ENCODE data around the gene KDM4B. TPM values are rescaled to one million over a fixed set of nuclear protein-coding genes. Genes with fewer than 3 reads are reported as not detected.

KDM4B gene
- polyA plus RNA-seq, 3 donors: 6.4 to 22.7 (median 12.7) TPM

DNA sequence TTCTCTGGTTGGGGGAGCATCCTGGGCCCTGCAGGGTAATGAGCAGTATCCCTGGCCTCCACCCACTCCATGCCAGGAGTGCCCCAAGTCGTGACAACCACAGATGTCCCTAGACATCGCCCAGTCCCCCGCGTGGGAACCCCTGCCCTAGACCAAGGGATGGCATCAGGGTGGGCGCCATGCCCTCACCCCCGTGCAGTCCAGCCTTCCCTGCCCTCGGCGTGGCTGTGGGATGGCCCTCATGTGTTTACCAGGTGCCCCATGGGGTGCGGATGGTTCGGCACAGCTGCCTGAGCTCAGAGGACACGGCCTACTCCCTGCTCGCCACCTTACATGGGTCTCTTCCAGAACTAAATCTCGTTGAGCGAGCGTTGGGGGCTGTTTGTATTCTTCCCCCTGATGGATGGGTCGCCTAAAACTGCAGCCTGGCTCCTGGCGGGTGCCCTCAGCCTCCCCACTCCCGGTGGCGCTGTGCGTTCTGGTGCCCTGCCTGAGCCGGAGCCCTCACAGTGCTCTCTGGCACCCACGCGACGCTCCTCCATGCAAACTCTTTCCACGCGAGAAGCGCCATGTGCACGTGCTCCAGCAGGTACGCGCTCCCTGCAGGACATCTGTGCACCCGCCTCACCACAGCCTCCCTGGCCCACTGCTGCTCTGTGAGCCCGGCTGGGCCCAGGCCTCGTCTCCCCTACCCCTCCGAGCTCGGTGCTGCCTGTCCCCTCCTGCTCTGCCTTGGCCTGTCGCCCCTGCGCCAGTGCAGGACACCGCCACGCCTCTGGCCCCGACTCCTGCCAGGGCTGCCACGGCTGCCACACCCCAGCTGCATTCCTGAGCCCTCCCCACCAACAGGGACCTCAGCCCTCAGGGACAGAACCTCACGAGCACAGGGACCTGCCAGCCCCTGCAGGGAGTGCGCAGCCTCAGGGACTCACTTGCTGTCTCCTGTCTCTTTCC, 145.0 kb downstream of the KDM4B start:
- Histone ChIP-seq H3K27ac (ENCODE audit: low read depth in 1 of 2, low read length in 2 of 2) (no peak overlapping the region), H3K4me1 (ENCODE audit: control insufficient read depth in 1 of 2, insufficient read depth in 2 of 2, low read length in 2 of 2) (no peaks in the 10 kb centered on the region), H3K36me3 (replicated peaks in 1 of 2; ENCODE audit: control insufficient read depth in 1 of 2, insufficient read depth in 2 of 2, low read length in 2 of 2) (peaks cover 33 to 70% of the 10 kb centered on the region in 2 donors), H3K4me2 (replicated peaks; ENCODE audit: extremely low read depth, low read length, poor library complexity, severe bottlenecking) (no peak overlapping the region), H3K79me2 (ENCODE audit: insufficient read depth, low read length) (no peaks in the 10 kb centered on the region), H3K9me3 (replicated peaks in 1 of 2; ENCODE audit: control insufficient read depth in 1 of 2, insufficient read depth in 1 of 2, low read length in 2 of 2) (peaks cover 0 to 14% of the 10 kb centered on the region in 2 donors), H2AFZ (ENCODE audit: insufficient read depth, low read depth, low read length, poor library complexity, severe bottlenecking) (no peak overlapping the region), H4K20me1 (ENCODE audit: insufficient read depth, low read length) (peaks cover 29% of the 10 kb centered on the region), H3K27me3 (ENCODE audit: control insufficient read depth in 2 of 2, insufficient read depth in 2 of 2, low read length in 2 of 2) (no peaks in the 10 kb centered on the region), H3K9ac (ENCODE audit: insufficient read depth, low read length, poor library complexity, severe bottlenecking) (no peak overlapping the region), H3K4me3 (replicated peaks in 1 of 3; ENCODE audit: low read depth in 2 of 3, low read length in 3 of 3) (no peak overlapping the region)
- WGBS (ENCODE audit: insufficient coverage): 98% methylated on average over 43 of the region's 43 CpGs
- H3K9me3 Mint-ChIP-seq: peaks cover 2 to 11% (median 7%) of the 10 kb centered on the region in 7 donors
- H3K27ac Mint-ChIP-seq: no peak overlapping the region
- peaks cover 47 to 69% of the 10 kb centered on the region in 2 donors for H3K36me3 Mint-ChIP-seq
- peaks cover 2 to 5% (median 3%) of the 10 kb centered on the region in 3 donors for H3K27me3 Mint-ChIP-seq (ENCODE audit: low read depth in 3 of 3)
- DNase-seq: no peak
- TF ChIP-seq, protein P1, sequence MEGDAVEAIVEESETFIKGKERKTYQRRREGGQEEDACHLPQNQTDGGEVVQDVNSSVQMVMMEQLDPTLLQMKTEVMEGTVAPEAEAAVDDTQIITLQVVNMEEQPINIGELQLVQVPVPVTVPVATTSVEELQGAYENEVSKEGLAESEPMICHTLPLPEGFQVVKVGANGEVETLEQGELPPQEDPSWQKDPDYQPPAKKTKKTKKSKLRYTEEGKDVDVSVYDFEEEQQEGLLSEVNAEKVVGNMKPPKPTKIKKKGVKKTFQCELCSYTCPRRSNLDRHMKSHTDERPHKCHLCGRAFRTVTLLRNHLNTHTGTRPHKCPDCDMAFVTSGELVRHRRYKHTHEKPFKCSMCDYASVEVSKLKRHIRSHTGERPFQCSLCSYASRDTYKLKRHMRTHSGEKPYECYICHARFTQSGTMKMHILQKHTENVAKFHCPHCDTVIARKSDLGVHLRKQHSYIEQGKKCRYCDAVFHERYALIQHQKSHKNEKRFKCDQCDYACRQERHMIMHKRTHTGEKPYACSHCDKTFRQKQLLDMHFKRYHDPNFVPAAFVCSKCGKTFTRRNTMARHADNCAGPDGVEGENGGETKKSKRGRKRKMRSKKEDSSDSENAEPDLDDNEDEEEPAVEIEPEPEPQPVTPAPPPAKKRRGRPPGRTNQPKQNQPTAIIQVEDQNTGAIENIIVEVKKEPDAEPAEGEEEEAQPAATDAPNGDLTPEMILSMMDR (IDR thresholded peaks at IDR 0.05): no peak
- H3K4me3 Mint-ChIP-seq: no peak overlapping the region
- intact Hi-C loops (cut with micrococcal nuclease): no loop called here
- H3K4me1 Mint-ChIP-seq: no peaks in the 10 kb centered on the region

DNA sequence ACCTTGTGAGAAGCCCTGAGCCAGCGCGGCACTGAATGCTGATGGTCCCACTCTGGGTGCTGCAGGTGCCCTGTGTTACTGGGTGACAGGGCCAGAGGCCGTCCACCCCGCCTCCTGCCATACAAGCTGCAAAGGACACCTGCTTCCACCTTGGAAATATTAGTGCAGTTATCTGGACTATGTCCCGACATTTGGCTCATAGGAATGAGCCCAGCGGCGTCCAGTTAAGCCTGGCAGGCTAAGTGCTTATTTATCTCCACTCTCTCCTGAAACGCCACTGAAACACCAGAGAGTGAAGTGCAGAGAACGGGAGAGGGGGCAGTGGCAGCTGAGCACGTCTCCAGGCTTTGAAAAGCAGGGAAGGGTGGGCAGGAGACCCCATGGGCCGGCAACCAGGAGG, 145.8 kb downstream of the KDM4B start:
- no peak overlapping the region for H3K4me3 ChIP-seq (replicated peaks in 1 of 3; ENCODE audit: low read depth in 2 of 3, low read length in 3 of 3)
- H3K9me3 ChIP-seq (replicated peaks in 1 of 2; ENCODE audit: control insufficient read depth in 1 of 2, insufficient read depth in 1 of 2, low read length in 2 of 2): peaks cover 0 to 14% of the 10 kb centered on the region in 2 donors
- Mint-ChIP-seq H3K4me3 (no peak overlapping the region), H3K27me3 (ENCODE audit: low read depth in 3 of 3) (peaks cover 2 to 5% (median 3%) of the 10 kb centered on the region in 3 donors), H3K9me3 (peaks cover 2 to 11% (median 7%) of the 10 kb centered on the region in 7 donors), H3K4me1 (no peaks in the 10 kb centered on the region), H3K36me3 (peaks cover 53 to 70% of the 10 kb centered on the region in 2 donors), H3K27ac (no peak overlapping the region)
- TF ChIP-seq, protein P1 (IDR thresholded peaks at IDR 0.05): no peak
- intact Hi-C loops (cut with micrococcal nuclease): no loop called here
- no peak overlapping the region for H3K9ac ChIP-seq (ENCODE audit: insufficient read depth, low read length, poor library complexity, severe bottlenecking)
- peaks cover 24% of the 10 kb centered on the region for H4K20me1 ChIP-seq (ENCODE audit: insufficient read depth, low read length)
- no peak for DNase-seq
- H3K4me2 ChIP-seq (replicated peaks; ENCODE audit: extremely low read depth, low read length, poor library complexity, severe bottlenecking): no peak overlapping the region
- 99% methylated on average over 10 of the region's 11 CpGs for WGBS (ENCODE audit: insufficient coverage)
- no peaks in the 10 kb centered on the region for H3K4me1 ChIP-seq (ENCODE audit: control insufficient read depth in 1 of 2, insufficient read depth in 2 of 2, low read length in 2 of 2)
- H3K79me2 ChIP-seq (ENCODE audit: insufficient read depth, low read length): no peaks in the 10 kb centered on the region
- no peak overlapping the region for H3K27ac ChIP-seq (ENCODE audit: low read depth in 1 of 2, low read length in 2 of 2)
- H3K36me3 ChIP-seq (replicated peaks in 1 of 2; ENCODE audit: control insufficient read depth in 1 of 2, insufficient read depth in 2 of 2, low read length in 2 of 2): peaks cover 40 to 72% of the 10 kb centered on the region in 2 donors
- H2AFZ ChIP-seq (ENCODE audit: insufficient read depth, low read depth, low read length, poor library complexity, severe bottlenecking): no peak overlapping the region
- H3K27me3 ChIP-seq (ENCODE audit: control insufficient read depth in 2 of 2, insufficient read depth in 2 of 2, low read length in 2 of 2): no peaks in the 10 kb centered on the region

Measured in CD14-positive monocyte (primary cell).